K562 (cell line): ENCODE measurements around the gene RHBG. TPM values are rescaled to one million over a fixed set of nuclear protein-coding genes. Genes with fewer than 3 reads are reported as not detected.

Experiments used
- CEBPZ ChIP-seq: fragments of 150-350 bp; IDR thresholded peaks from 2 replicates; pipeline ENCODE4 v1.6.1; 2014; ENCODE audit warnings: low read depth, mild to moderate bottlenecking, low read length, borderline replicate concordance
- CHD2 ChIP-seq: IDR thresholded peaks from 2 replicates; pipeline ENCODE4 v1.6.1; 2011; ENCODE audit warnings: low read depth, low read length
- DACH1 ChIP-seq: fragments of 450-650 bp; IDR thresholded peaks from 2 replicates; pipeline ENCODE4 v1.6.1; 2018; ENCODE audit not compliant: partially characterized antibody
- E2F5 ChIP-seq: sonication (generic); formaldehyde crosslinking; IDR thresholded peaks from 2 replicates; pipeline ENCODE4 v1.8.0; 2022; ENCODE audit warnings: mild to moderate bottlenecking, missing genetic modification reagents
- ETV1 ChIP-seq: fragments of 450-650 bp; conservative IDR thresholded peaks from 2 replicates; pipeline ENCODE4 v1.6.1; 2016; ENCODE audit warnings: missing genetic modification characterization, control low read depth, low read depth, missing compliant biosample characterization
- FOXJ2 ChIP-seq: fragments of 200-800 bp; sonication (Bioruptor generic); IDR thresholded peaks from 2 replicates; pipeline ENCODE4 v1.6.1; 2016; ENCODE audit warnings: missing genetic modification characterization, missing compliant biosample characterization
- HDAC1 ChIP-seq, 2 experiments: fragments of 450-650 bp; IDR thresholded peaks; 2 replicates each; pipeline ENCODE4 v1.6.1; 2016 to 2017; ENCODE audit warnings: inconsistent platforms in 1 of 2, mild to moderate bottlenecking in 1 of 2, moderate library complexity in 1 of 2
- HMG20A ChIP-seq: fragments of 450-650 bp; formaldehyde crosslinking; conservative IDR thresholded peaks from 2 replicates; pipeline ENCODE4 v1.4.0; 2020; ENCODE audit warnings: mild to moderate bottlenecking, mixed read lengths
- HNRNPL ChIP-seq: fragments of 200-400 bp; formaldehyde crosslinking; IDR thresholded peaks from 2 replicates; pipeline ENCODE4 v1.6.1; 2017; ENCODE audit warnings: low read depth, mild to moderate bottlenecking, low read length
- HNRNPUL1 ChIP-seq: fragments of 200-400 bp; formaldehyde crosslinking; IDR thresholded peaks from 2 replicates; pipeline ENCODE4 v1.6.1; 2017; ENCODE audit warnings: low read length
- IRF2 ChIP-seq: sonication (generic); formaldehyde crosslinking; IDR thresholded peaks from 2 replicates; pipeline ENCODE4 v1.8.1; 2022; ENCODE audit warnings: mild to moderate bottlenecking, missing genetic modification reagents
- PPARD ChIP-seq: fragments of 250-450 bp; sonication (Bioruptor Pico); IDR thresholded peaks from 2 replicates; pipeline ENCODE4 v1.8.0; 2022; ENCODE audit warnings: inconsistent platforms, mild to moderate bottlenecking, moderate library complexity
- PURB ChIP-seq: sonication (generic); formaldehyde crosslinking; IDR thresholded peaks from 2 replicates; pipeline ENCODE4 v1.9.0; 2021; ENCODE audit warnings: low read depth, mild to moderate bottlenecking, missing genetic modification reagents
- SRF ChIP-seq, 2 experiments: fragments of 250-450, 450-650 bp in 1 of 2; sonication (Bioruptor Pico) in 1 of 2; sonication (generic) in 1 of 2; formaldehyde crosslinking; IDR thresholded peaks; 2 replicates each; pipeline versions ENCODE4 v1.5.0 to v1.5.1; 2020 to 2022; ENCODE audit warnings: mild to moderate bottlenecking in 1 of 2, missing genetic modification reagents in 1 of 2
- ZBED1 ChIP-seq: IDR thresholded peaks from 2 replicates; pipeline ENCODE4 v1.6.1; 2014
- ZKSCAN8 ChIP-seq: fragments of 200-800 bp; sonication (Bioruptor generic); IDR thresholded peaks from 2 replicates; pipeline ENCODE4 v1.6.1; 2016; ENCODE audit warnings: missing genetic modification characterization, missing compliant biosample characterization
- ZNF146 ChIP-seq: IDR thresholded peaks from one replicate; pipeline ENCODE4 v1.6.1; 2018; ENCODE audit warnings: missing compliant biosample characterization; ENCODE audit not compliant: unreplicated experiment
- ZNF277 ChIP-seq: fragments of 250-450 bp; sonication (Bioruptor Pico); IDR thresholded peaks from 2 replicates; pipeline ENCODE4 v1.8.0; 2022; ENCODE audit warnings: inconsistent platforms, mild to moderate bottlenecking, moderate library complexity, borderline replicate concordance
- ZNF311 ChIP-seq: fragments of 250-450 bp; sonication (Bioruptor Pico); IDR thresholded peaks from 2 replicates; pipeline ENCODE4 v1.4.0; 2020; ENCODE audit warnings: mild to moderate bottlenecking, moderate library complexity
- ZNF395 ChIP-seq: fragments of 200-800 bp; sonication (Bioruptor generic); IDR thresholded peaks from 2 replicates; pipeline ENCODE4 v1.6.1; 2017; ENCODE audit warnings: missing genetic modification characterization, missing compliant biosample characterization
- ZNF561 ChIP-seq: fragments of 450-650 bp; formaldehyde crosslinking; conservative IDR thresholded peaks from 2 replicates; pipeline ENCODE4 v1.4.0; 2020; ENCODE audit warnings: mild to moderate bottlenecking, moderate library complexity
- ZNF785 ChIP-seq: fragments of 250-450 bp; sonication (Bioruptor Pico); IDR thresholded peaks from 2 replicates; pipeline ENCODE4 v1.4.0; 2020; ENCODE audit warnings: mild to moderate bottlenecking
- polyA plus RNA-seq, 8 experiments: library from polyadenylated mRNA; depleted of rRNA in 4 of 8; stranded (reverse) in 5 of 8; unstranded in 3 of 8; fragments of >200 nt; fragmentation: Nextera tagmentation in 2 of 8; fragmentation: Illumina TruSeq in 1 of 8; extraction: Ambion mirVana in 2 of 8; extraction: Trizol in 1 of 8; gene quantifications; 2 replicates each; pipeline versions ENCODE4 v1.2.1 to v1.2.3, GENCODE V29; 2011 to 2014; ENCODE audit warnings: inconsistent platforms in 1 of 8, missing spikeins in 1 of 8
- total RNA-seq, 7 experiments: library from RNA; depleted of rRNA in 6 of 7; stranded (reverse); fragments of >200 nt in 6 of 7; fragmentation: Illumina TruSeq in 2 of 7; extraction: Trizol in 2 of 7; gene quantifications; 2 replicates each; pipeline versions ENCODE4 v1.2.1 to v1.2.3, GENCODE V29; 2011 to 2021; ENCODE audit warnings: low replicate concordance in 1 of 7

The RHBG gene
- total and polyA plus RNA-seq, 9 of the 15 experiments (the other 6 are each of a cell fraction or from before 2014, with no cell fraction given) = not detected

GRCh38 chr1:156421062-156421938 is 52.3 kb downstream of the RHBG start (continued):
- TF ChIP-seq PURB (CRISPR knock-in tag) (no peak), CHD2 (peak; percentile 54; the same call in 1 of the 2 replicates), E2F5 (CRISPR knock-in tag) (peak; percentile 49; the same call in 1 of the 2 replicates), ZNF561 (CRISPR knock-in tag) (no peak), PPARD (CRISPR knock-in tag) (no peak), ZNF277 (no peak), ZKSCAN8 (CRISPR knock-in tag) (no peak), ZNF146 (CRISPR knock-in tag) (no peak), ZNF311 (CRISPR knock-in tag) (no peak), SRF (CRISPR knock-in tag; IDR thresholded peaks at IDR 0.05) (0 out of 4 replicates have a peak, but pooled peaks of 1 of the 2 experiments have one; percentile 22), HDAC1 (IDR thresholded peaks at IDR 0.05) (no peak), DACH1 (no peak), FOXJ2 (tag) (no peak), IRF2 (CRISPR knock-in tag) (no peak), ZNF785 (CRISPR knock-in tag) (no peak), ETV1 (tag) (no peak), HNRNPL (peak; percentile 79), HNRNPUL1 (no peak), HMG20A (no peak), CEBPZ (no peak), ZBED1 (no peak), ZNF395 (no peak)
